ENCODE measurements around the gene WNT1. TPM values are rescaled to one million over a fixed set of nuclear protein-coding genes. Genes with fewer than 3 reads are reported as not detected.

The WNT1 gene
- total and polyA plus RNA-seq, 2 donors (not counting 3 experiments of a cell fraction or from before 2014, with no cell fraction given): not detected

GRCh38 chr12:48966177-48966895 lies 11.8 kb upstream of the WNT1 start:
- TF ChIP-seq POLR2A (IDR thresholded peaks at IDR 0.05; ENCODE audit: low read depth, low read length) (no peak), GATA2 (IDR thresholded peaks at IDR 0.05; ENCODE audit: insufficient read depth, insufficient read length, low read depth, low read length) (no peak)
- Histone ChIP-seq H3K4me2 (ENCODE audit: insufficient read depth, low read length) (no peak overlapping the region), H3K4me1 (ENCODE audit: control insufficient read depth, extremely low read depth, insufficient read depth, low read length) (peaks cover 11% of the 10 kb centered on the region), H3K9me1 (replicated peaks; ENCODE audit: control insufficient read depth, extremely low read depth, insufficient read depth, low read length) (no peaks in the 10 kb centered on the region), H4K20me1 (replicated peaks; ENCODE audit: control insufficient read depth, extremely low read depth, insufficient read depth, low read length) (no peaks in the 10 kb centered on the region), H3K27ac (ENCODE audit: insufficient read depth, low read depth, low read length) (no peak overlapping the region), H3K79me2 (ENCODE audit: control insufficient read depth, insufficient read depth, low read length) (no peaks in the 10 kb centered on the region), H2AFZ (ENCODE audit: low read depth, low read length) (no peak overlapping the region), H3K9me3 (replicated peaks; ENCODE audit: control insufficient read depth, insufficient read depth, low read length) (no peaks in the 10 kb centered on the region), H3K27me3 (ENCODE audit: control insufficient read depth in 2 of 2, insufficient read depth in 2 of 2, low read length in 2 of 2) (peaks cover 33 to 34% of the 10 kb centered on the region in 2 experiments), H3K4me3 (replicated peaks in 1 of 3; ENCODE audit: insufficient read depth in 1 of 3, low read depth in 1 of 3, low read length in 3 of 3) (no peak overlapping the region), H3K9ac (replicated peaks; ENCODE audit: extremely low read depth, insufficient read depth, low read length) (no peak overlapping the region), H3K36me3 (ENCODE audit: control insufficient read depth in 2 of 2, extremely low read depth in 1 of 2, insufficient read depth in 2 of 2, low read length in 2 of 2) (no peaks in the 10 kb centered on the region)
- FAIRE-seq (no peak), DNase-seq (ENCODE audit: low read depth, low spot score) (no peak)
- ChIA-PET CTCF (interaction anchor here (0.8 to 5.2 kb wide), 8 partner anchors 9 to 113 kb away, joined by 3 to 58 read pairs (median 5); partner anchors contain the start of genes ARF3, FKBP11 and WNT1), POLR2A (interaction anchor here (1.0 kb wide), 1 partner anchor 9 kb away, joined by 4 read pairs; the partner anchor contains the start of gene ARF3)
- intact Hi-C loops (cut with micrococcal nuclease): no loop called here
- no TSS peak for BruUV-seq (replicated peaks)
- dilution Hi-C loops (cut with MboI; ENCODE audit: extremely low pct_ligation_motif_present, low sequenced_read_pairs): no loop called here

- Histone ChIP-seq H2AFZ (ENCODE audit: low read depth, low read length) (no peak overlapping the region), H3K9me1 (replicated peaks; ENCODE audit: control insufficient read depth, extremely low read depth, insufficient read depth, low read length) (no peaks in the 10 kb centered on the region), H3K9ac (replicated peaks; ENCODE audit: extremely low read depth, insufficient read depth, low read length) (no peak overlapping the region), H3K4me3 (replicated peaks in 1 of 3; ENCODE audit: insufficient read depth in 1 of 3, low read depth in 1 of 3, low read length in 3 of 3) (no peak overlapping the region), H3K27me3 (ENCODE audit: control insufficient read depth in 2 of 2, insufficient read depth in 2 of 2, low read length in 2 of 2) (peaks cover 48 to 49% of the 10 kb centered on the region in 2 experiments), H3K4me1 (ENCODE audit: control insufficient read depth, extremely low read depth, insufficient read depth, low read length) (no peaks in the 10 kb centered on the region), H3K79me2 (ENCODE audit: control insufficient read depth, insufficient read depth, low read length) (no peaks in the 10 kb centered on the region), H3K4me2 (ENCODE audit: insufficient read depth, low read length) (no peak overlapping the region), H3K36me3 (ENCODE audit: control insufficient read depth in 2 of 2, extremely low read depth in 1 of 2, insufficient read depth in 2 of 2, low read length in 2 of 2) (no peaks in the 10 kb centered on the region), H4K20me1 (replicated peaks; ENCODE audit: control insufficient read depth, extremely low read depth, insufficient read depth, low read length) (no peaks in the 10 kb centered on the region), H3K27ac (ENCODE audit: insufficient read depth, low read depth, low read length) (no peak overlapping the region), H3K9me3 (replicated peaks; ENCODE audit: control insufficient read depth, insufficient read depth, low read length) (no peaks in the 10 kb centered on the region)
- dilution Hi-C loops (cut with MboI; ENCODE audit: extremely low pct_ligation_motif_present, low sequenced_read_pairs): no loop called here
- ChIA-PET POLR2A (no interaction called here), CTCF (interaction anchor here (1.3 to 7.3 kb wide), 6 partner anchors 9 to 115 kb away, joined by 4 to 64 read pairs (median 22); partner anchors contain the start of gene WNT1)
- intact Hi-C loops (cut with micrococcal nuclease): no loop called here
- TF ChIP-seq FOS (IDR thresholded peaks at IDR 0.05; ENCODE audit: borderline replicate concordance, insufficient read depth, low read length) (no peak), POLR2A (IDR thresholded peaks at IDR 0.05; ENCODE audit: low read depth, low read length) (no peak), POLR2AphosphoS5 (IDR thresholded peaks at IDR 0.05; ENCODE audit: insufficient read depth, low read depth, low read length) (no peak), MAX (IDR thresholded peaks at IDR 0.05; ENCODE audit: insufficient read depth, insufficient read length) (no peak), JUN (IDR thresholded peaks at IDR 0.05; ENCODE audit: borderline replicate concordance, insufficient read depth, insufficient read length, low read depth) (no peak), CTCF (IDR thresholded peaks at IDR 0.05; ENCODE audit: extremely low read depth in 1 of 2, insufficient read depth in 1 of 2, low read depth in 1 of 2, low read length in 2 of 2) (no peak), GATA2 (IDR thresholded peaks at IDR 0.05; ENCODE audit: insufficient read depth, insufficient read length, low read depth, low read length) (no peak), MYC (IDR thresholded peaks at IDR 0.05; ENCODE audit: low read depth, low read length) (no peak), EZH2 (IDR thresholded peaks at IDR 0.05; ENCODE audit: borderline replicate concordance, low read depth, low read length, severe bottlenecking) (no peak)
- FAIRE-seq (no peak), DNase-seq (ENCODE audit: low read depth, low spot score) (no peak)
- no TSS peak for BruUV-seq (replicated peaks)
Measured at GRCh38 chr12:48967991-48968390, 10.1 kb upstream of the WNT1 start.

All from endothelial cell of umbilical vein (primary cell).